Measurements from ENCODE around the gene RIMBP2.

- TF ChIP-seq CTCF (conservative IDR thresholded peaks at IDR 0.05; ENCODE audit: low read depth, low read length) (no peak), EZH2 (IDR thresholded peaks at IDR 0.05; ENCODE audit: borderline replicate concordance, low read depth, low read length, poor library complexity, severe bottlenecking) (no peak)
Observed at GRCh38 chr12:130423136-130423535, 293.0 kb downstream of the RIMBP2 start.
